Endothelial cell of umbilical vein (primary cell): ENCODE measurements around the gene SMARCC2. TPM values are rescaled to one million over a fixed set of nuclear protein-coding genes. Genes with fewer than 3 reads are reported as not detected.

Experiments used
- BruUV-seq: library from RNA; stranded (reverse); fragments of 400-500 nt; replicated peaks from 2 replicates; lab custom pipeline; 2021; lab: Mats Ljungman, UMichigan
- CTCF ChIA-PET: fragments of 300-600, 350-600 bp; sonication (Branson Sonifier 250); formaldehyde crosslinking; loops from one replicate; lab custom pipeline; 2021; ENCODE audit warnings: antibody characterized with exemption, inconsistent platforms; lab: Charles Lee
- POLR2A ChIA-PET: fragments of 300-600, 350-600 bp; sonication (Branson Sonifier 250); formaldehyde crosslinking; loops from one replicate; lab custom pipeline; 2021; ENCODE audit warnings: antibody characterized with exemption, inconsistent platforms; lab: Charles Lee
- DNase-seq: peaks from one replicate; pipeline ENCODE4 v3.0.0-alpha.2; 2011; ENCODE audit warnings: low read depth, low spot score
- FAIRE-seq: peaks from 2 replicates; lab custom pipeline; 2011; peaks lifted over from hg19 to GRCh38; lab: Jason Lieb, UNC
- H2AFZ ChIP-seq: 2 replicates; pipeline ENCODE4 v1.6.0; 2012; ENCODE audit warnings: low read depth, low read length, control low read depth, inconsistent platforms
- H3K27ac ChIP-seq: 2 replicates; pipeline ENCODE4 v1.5.1; 2011; ENCODE audit warnings: low read depth, mild to moderate bottlenecking, control low read depth, low read length, moderate library complexity; ENCODE audit not compliant: insufficient read depth
- H3K27me3 ChIP-seq, 2 experiments: 2 replicates each; pipeline versions ENCODE4 v1.6.0 to v1.6.1; 2011; ENCODE audit warnings: low read length in 2 of 2, mixed read lengths in 1 of 2; ENCODE audit not compliant: control insufficient read depth in 2 of 2, insufficient read depth in 2 of 2
- H3K36me3 ChIP-seq, 2 experiments: 2 replicates in 1 of 2; 3 replicates in 1 of 2; pipeline ENCODE4 v1.5.1; 2011; ENCODE audit warnings: low read length in 2 of 2, mild to moderate bottlenecking in 1 of 2, moderate library complexity in 1 of 2; ENCODE audit not compliant: control insufficient read depth in 2 of 2, insufficient read depth in 2 of 2; ENCODE audit errors: extremely low read depth in 1 of 2
- H3K4me1 ChIP-seq: 3 replicates; pipeline ENCODE4 v1.5.1; 2011; ENCODE audit warnings: mild to moderate bottlenecking, low read length; ENCODE audit not compliant: control insufficient read depth, insufficient read depth; ENCODE audit errors: extremely low read depth
- H3K4me2 ChIP-seq: 2 replicates; pipeline ENCODE4 v1.6.1; 2011; ENCODE audit warnings: low read length, control low read depth, mixed read lengths; ENCODE audit not compliant: insufficient read depth
- H3K4me3 ChIP-seq, 3 experiments: fragments of 200-600 bp in 1 of 3; sonication (generic), shearing (Covaris generic) in 1 of 3; replicated peaks in 1 of 3; 2 replicates each; pipeline ENCODE4 v1.5.1; 2011 to 2016; ENCODE audit warnings: control low read depth in 3 of 3, low read length in 3 of 3, mild to moderate bottlenecking in 2 of 3, inconsistent platforms in 1 of 3, low read depth in 1 of 3, moderate library complexity in 1 of 3; ENCODE audit not compliant: insufficient read depth in 1 of 3
- H3K79me2 ChIP-seq: 2 replicates; pipeline ENCODE4 v1.6.0; 2012; ENCODE audit warnings: low read length, inconsistent platforms; ENCODE audit not compliant: control insufficient read depth, insufficient read depth
- H3K9ac ChIP-seq: replicated peaks from 2 replicates; pipeline ENCODE3; 2011; ENCODE audit warnings: low read length, control low read depth; ENCODE audit not compliant: insufficient read depth; ENCODE audit errors: extremely low read depth
- H3K9me1 ChIP-seq: replicated peaks from 3 replicates; pipeline ENCODE4 v1.6.0; 2011; ENCODE audit warnings: mild to moderate bottlenecking, low read length; ENCODE audit not compliant: control insufficient read depth, insufficient read depth; ENCODE audit errors: extremely low read depth
- H3K9me3 ChIP-seq: replicated peaks from 2 replicates; pipeline ENCODE4 v1.5.1; 2012; ENCODE audit warnings: low read length, inconsistent platforms; ENCODE audit not compliant: control insufficient read depth, insufficient read depth
- H4K20me1 ChIP-seq: replicated peaks from 2 replicates; pipeline ENCODE3; 2011; ENCODE audit warnings: mild to moderate bottlenecking, low read length; ENCODE audit not compliant: control insufficient read depth, insufficient read depth; ENCODE audit errors: extremely low read depth
- CTCF ChIP-seq, 2 donors: IDR thresholded peaks; 1 replicate in 1 of 2; 2 replicates in 1 of 2; pipeline ENCODE4 v1.5.1; 2011; ENCODE audit warnings: low read length in 2 of 2, mild to moderate bottlenecking in 2 of 2, moderate library complexity in 2 of 2, control low read depth in 1 of 2, inconsistent platforms in 1 of 2, low read depth in 1 of 2; ENCODE audit not compliant: insufficient read depth in 1 of 2; ENCODE audit errors: extremely low read depth in 1 of 2
- EZH2 ChIP-seq: IDR thresholded peaks from 2 replicates; pipeline ENCODE4 v1.6.1; 2012; ENCODE audit warnings: borderline replicate concordance, low read depth, mild to moderate bottlenecking, moderate library complexity, low read length, inconsistent platforms; ENCODE audit not compliant: severe bottlenecking
- FOS ChIP-seq: IDR thresholded peaks from 2 replicates; pipeline ENCODE4 v1.6.1; 2011; ENCODE audit warnings: mild to moderate bottlenecking, low read length, moderate library complexity, borderline replicate concordance; ENCODE audit not compliant: insufficient read depth
- GATA2 ChIP-seq: IDR thresholded peaks from 2 replicates; pipeline ENCODE4 v1.7.0; 2011; ENCODE audit warnings: low read depth, mild to moderate bottlenecking, moderate library complexity, mixed read lengths, low read length; ENCODE audit not compliant: insufficient read length, insufficient read depth
- JUN ChIP-seq: IDR thresholded peaks from 2 replicates; pipeline ENCODE4 v1.6.1; 2011; ENCODE audit warnings: borderline replicate concordance, low read depth; ENCODE audit not compliant: insufficient read length, insufficient read depth
- MAX ChIP-seq: IDR thresholded peaks from 2 replicates; pipeline ENCODE4 v1.6.1; 2011; ENCODE audit not compliant: insufficient read depth, insufficient read length
- MYC ChIP-seq: IDR thresholded peaks from one replicate; pipeline ENCODE4 v1.6.1; 2011; ENCODE audit warnings: mild to moderate bottlenecking, low read depth, low read length
- POLR2A ChIP-seq: IDR thresholded peaks from 2 replicates; pipeline ENCODE4 v1.6.1; 2012; ENCODE audit warnings: low read depth, mild to moderate bottlenecking, control low read depth, low read length
- POLR2AphosphoS5 ChIP-seq: IDR thresholded peaks from 2 replicates; pipeline ENCODE4 v1.6.1; 2012; ENCODE audit warnings: low read depth, mild to moderate bottlenecking, control low read depth, low read length, moderate library complexity; ENCODE audit not compliant: insufficient read depth
- dilution Hi-C: fragments of 300-500 bp; cut with MboI; formaldehyde crosslinking; loops from one replicate; pipeline ENCODE4 v1.15.0; 2019; ENCODE audit warnings: low sequenced_read_pairs; ENCODE audit not compliant: extremely low pct_ligation_motif_present
- intact Hi-C: fragments of 100-400 bp; cut with micrococcal nuclease; formaldehyde crosslinking; loops from one replicate; pipeline ENCODE4 v1.10.0; 2022
- polyA plus RNA-seq, 4 experiments: library from polyadenylated mRNA; depleted of rRNA in 3 of 4; stranded (reverse) in 3 of 4; unstranded in 1 of 4; fragments of >200 nt; gene quantifications; 2 replicates each; pipeline versions ENCODE4 v1.2.1 to v1.2.3, GENCODE V29; 2011 to 2012; ENCODE audit warnings: missing spikeins in 1 of 4
- total RNA-seq: library from RNA; stranded (reverse); gene quantifications from 2 replicates; pipeline ENCODE4 v1.2.3, GENCODE V29; 2021

The SMARCC2 gene
- total and polyA plus RNA-seq, 2 donors (not counting 3 experiments of a cell fraction or from before 2014, with no cell fraction given) = 51.9 to 121 TPM

DNA sequence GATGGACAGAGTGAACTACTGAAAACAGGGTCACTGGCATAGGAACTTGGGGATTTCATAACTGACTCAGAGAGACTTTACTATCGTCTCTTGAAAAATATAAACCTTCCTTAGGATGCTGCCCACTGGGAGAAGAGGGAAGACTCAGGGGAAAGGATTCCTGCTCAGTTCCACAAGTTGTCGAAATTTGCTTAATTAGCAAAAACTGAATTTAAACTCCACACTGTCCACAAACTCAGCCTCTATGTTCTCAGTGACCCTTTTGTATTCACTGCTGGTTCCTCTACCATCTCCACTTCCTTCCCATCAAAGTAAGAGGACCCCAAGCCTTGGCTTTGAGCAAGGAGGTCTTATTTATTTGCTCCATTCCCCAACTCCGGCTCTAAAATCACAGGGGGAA lies 44.1 kb downstream of the SMARCC2 start:
- CTCF ChIA-PET = interaction anchor here (2.5 to 5.3 kb wide), 2 partner anchors 18 to 45 kb away, joined by 18 to 30 read pairs; partner anchors contain the start of genes ESYT1 and SMARCC2
- BruUV-seq = no TSS peak
- no peaks in the 10 kb centered on the region for H3K27me3 ChIP-seq

More for the DNA sequence above, 44.1 kb downstream of the SMARCC2 start:
- no peaks in the 10 kb centered on the region for H3K79me2 ChIP-seq
- H3K4me3 ChIP-seq = no peak overlapping the region
- H2AFZ ChIP-seq = no peak overlapping the region
- H3K36me3 ChIP-seq = peaks cover 12 to 22% of the 10 kb centered on the region in 2 experiments
- peaks cover 29% of the 10 kb centered on the region for H3K4me1 ChIP-seq
- dilution Hi-C loops (no loop called here), intact Hi-C loops (no loop called here)
- no peaks in the 10 kb centered on the region for H4K20me1 ChIP-seq
- TF ChIP-seq CTCF (IDR thresholded peaks at IDR 0.05; ENCODE audit: extremely low read depth in 1 of 2, insufficient read depth in 1 of 2, low read depth in 1 of 2, low read length in 2 of 2) (no peak), EZH2 (no peak), JUN (no peak), GATA2 (no peak), POLR2AphosphoS5 (no peak), POLR2A (no peak), MYC (no peak), MAX (no peak), FOS (no peak)
- no peak overlapping the region for H3K27ac ChIP-seq
- DNase-seq (no peak), FAIRE-seq (no peak)
- H3K9me3 ChIP-seq = no peaks in the 10 kb centered on the region
- H3K4me2 ChIP-seq = no peak overlapping the region
- no peaks in the 10 kb centered on the region for H3K9me1 ChIP-seq
- H3K9ac ChIP-seq = no peak overlapping the region
- POLR2A ChIA-PET = no interaction called here
